H1 (cell line): Measurements from ENCODE around the gene DEDD. TPM values are rescaled to one million over a fixed set of nuclear protein-coding genes. Genes with fewer than 3 reads are reported as not detected.

ENCODE experiments used
- CTCF ChIA-PET: fragments of 300-600 bp; sonication (Branson Sonifier 250); formaldehyde crosslinking; loops from one replicate; lab custom pipeline; 2021; ENCODE audit not compliant: partially characterized antibody; lab: Charles Lee
- POLR2A ChIA-PET: fragments of 300-600 bp; sonication (Branson Sonifier 250); formaldehyde crosslinking; loops from one replicate; lab custom pipeline; 2021; ENCODE audit warnings: inconsistent platforms; ENCODE audit not compliant: partially characterized antibody; lab: Charles Lee
- DNase-seq, 2 experiments: peaks; one replicate each; pipeline versions ENCODE4 v3.0.0 to v3.0.0-alpha.2; 2010 to 2022; ENCODE audit warnings: low spot score in 2 of 2, low read depth in 1 of 2, mixed read lengths in 1 of 2
- FAIRE-seq: peaks from 2 replicates; lab custom pipeline; 2011; peaks lifted over from hg19 to GRCh38; lab: Jason Lieb, UNC
- H2AFZ ChIP-seq: 2 replicates; pipeline ENCODE4 v1.8.1; 2012; ENCODE audit warnings: low read length, inconsistent platforms
- H2AK5ac ChIP-seq: 2 replicates; pipeline ENCODE4 v1.6.1; 2013; ENCODE audit warnings: low read depth, low read length
- H2BK120ac ChIP-seq: replicated peaks from 2 replicates; pipeline ENCODE3; 2013; ENCODE audit warnings: low read depth, low read length, inconsistent platforms
- H2BK12ac ChIP-seq: 2 replicates; pipeline ENCODE4 v1.6.1; 2013; ENCODE audit warnings: low read depth, low read length
- H2BK15ac ChIP-seq: 2 replicates; pipeline ENCODE4 v1.6.1; 2013; ENCODE audit warnings: low read length
- H2BK20ac ChIP-seq: 2 replicates; pipeline ENCODE4 v1.6.1; 2013; ENCODE audit warnings: low read length
- H2BK5ac ChIP-seq: 2 replicates; pipeline ENCODE4 v1.6.1; 2013; ENCODE audit warnings: low read depth, low read length
- H3K14ac ChIP-seq: 2 replicates; pipeline ENCODE4 v1.6.1; 2013; ENCODE audit warnings: inconsistent platforms; ENCODE audit not compliant: insufficient read length
- H3K18ac ChIP-seq: 2 replicates; pipeline ENCODE4 v1.6.1; 2013; ENCODE audit warnings: low read length; ENCODE audit errors: extremely low read depth
- H3K23ac ChIP-seq: 2 replicates; pipeline ENCODE4 v1.6.1; 2013; ENCODE audit warnings: inconsistent platforms; ENCODE audit not compliant: insufficient read length
- H3K23me2 ChIP-seq: 2 replicates; pipeline ENCODE4 v1.6.1; 2013; ENCODE audit warnings: low read depth, low read length
- H3K27ac ChIP-seq: 2 replicates; pipeline ENCODE4 v1.6.1; 2011; ENCODE audit warnings: low read depth, low read length, inconsistent platforms
- H3K27me3 ChIP-seq, 4 experiments: replicated peaks in 1 of 4; 1 replicate in 1 of 4; 2 replicates in 3 of 4; pipeline versions ENCODE4 v1.6.1 to v1.8.1; 2011 to 2013; ENCODE audit warnings: low read length in 3 of 4, mild to moderate bottlenecking in 3 of 4, inconsistent platforms in 2 of 4, mixed read lengths in 2 of 4, moderate library complexity in 1 of 4; ENCODE audit not compliant: control insufficient read depth in 3 of 4, insufficient read depth in 3 of 4; ENCODE audit errors: extremely low read depth in 1 of 4
- H3K36me3 ChIP-seq, 4 experiments: 2 replicates each; pipeline versions ENCODE4 v1.6.1 to v1.8.1; 2011 to 2013; ENCODE audit warnings: mild to moderate bottlenecking in 4 of 4, low read length in 3 of 4, moderate library complexity in 2 of 4, control low read depth in 1 of 4, inconsistent platforms in 1 of 4; ENCODE audit not compliant: insufficient read depth in 4 of 4, control insufficient read depth in 2 of 4
- H3K4ac ChIP-seq: replicated peaks from 2 replicates; pipeline ENCODE3; 2013; ENCODE audit warnings: low read length, low read depth, mixed read lengths, inconsistent platforms; ENCODE audit not compliant: insufficient read length
- H3K4me1 ChIP-seq, 4 experiments: replicated peaks in 1 of 4; 1 replicate in 1 of 4; 2 replicates in 3 of 4; pipeline versions ENCODE4 v1.6.1 to v1.8.1; 2011 to 2013; ENCODE audit warnings: low read length in 3 of 4, inconsistent platforms in 2 of 4, mixed read lengths in 1 of 4; ENCODE audit not compliant: insufficient read depth in 4 of 4, control insufficient read depth in 3 of 4
- H3K4me2 ChIP-seq, 2 experiments: 2 replicates each; pipeline versions ENCODE4 v1.6.1 to v1.8.1; 2011 to 2013; ENCODE audit warnings: low read depth in 2 of 2, low read length in 2 of 2, control low read depth in 1 of 2, inconsistent platforms in 1 of 2, mild to moderate bottlenecking in 1 of 2; ENCODE audit not compliant: insufficient read depth in 1 of 2
- H3K4me3 ChIP-seq, 4 experiments: fragments of 200-600, 300-600 bp in 1 of 4; sonication (generic), shearing (Covaris generic), sonication (Bioruptor Twin) in 1 of 4; 2 replicates each; pipeline versions ENCODE4 v1.5.1 to v1.8.1; 2011 to 2016; ENCODE audit warnings: low read length in 4 of 4, low read depth in 3 of 4, control low read depth in 2 of 4, inconsistent platforms in 2 of 4, mild to moderate bottlenecking in 2 of 4, mixed read lengths in 1 of 4, moderate library complexity in 1 of 4; ENCODE audit not compliant: insufficient read depth in 2 of 4; ENCODE audit errors: extremely low read depth in 1 of 4
- H3K56ac ChIP-seq: replicated peaks from 2 replicates; pipeline ENCODE3; 2013; ENCODE audit warnings: low read depth, mild to moderate bottlenecking, mixed read lengths, low read length, inconsistent platforms; ENCODE audit not compliant: insufficient read length
- H3K79me1 ChIP-seq: 2 replicates; pipeline ENCODE4 v1.6.1; 2013; ENCODE audit warnings: low read depth, low read length, control low read depth
- H3K79me2 ChIP-seq, 2 experiments: 2 replicates each; pipeline versions ENCODE4 v1.6.1 to v1.8.1; 2012 to 2013; ENCODE audit warnings: low read length in 2 of 2, mild to moderate bottlenecking in 2 of 2, inconsistent platforms in 1 of 2; ENCODE audit not compliant: insufficient read depth in 2 of 2, control insufficient read depth in 1 of 2
- H3K9ac ChIP-seq, 4 experiments: replicated peaks in 1 of 4; 1 replicate in 1 of 4; 2 replicates in 3 of 4; pipeline versions ENCODE4 v1.6.1 to v1.8.1; 2011 to 2013; ENCODE audit warnings: low read depth in 3 of 4, low read length in 3 of 4, control low read depth in 2 of 4, mild to moderate bottlenecking in 2 of 4, moderate library complexity in 2 of 4, inconsistent platforms in 1 of 4; ENCODE audit errors: extremely low read depth in 1 of 4
- H3K9me3 ChIP-seq, 2 experiments: 2 replicates each; pipeline versions ENCODE4 v1.6.1 to v1.8.1; 2012 to 2013; ENCODE audit warnings: mild to moderate bottlenecking in 2 of 2, moderate library complexity in 2 of 2, control low read depth in 1 of 2, inconsistent platforms in 1 of 2, low read depth in 1 of 2, low read length in 1 of 2, mixed read lengths in 1 of 2; ENCODE audit not compliant: insufficient read depth in 2 of 2
- H4K20me1 ChIP-seq, 2 experiments: replicated peaks in 1 of 2; 2 replicates each; pipeline versions ENCODE3 to v1.8.1; 2011 to 2013; ENCODE audit warnings: inconsistent platforms in 2 of 2, low read length in 2 of 2, mild to moderate bottlenecking in 1 of 2; ENCODE audit not compliant: insufficient read depth in 2 of 2, control insufficient read depth in 1 of 2
- H4K5ac ChIP-seq: 2 replicates; pipeline ENCODE4 v1.6.1; 2013; ENCODE audit warnings: low read length, low read depth, mixed read lengths, inconsistent platforms; ENCODE audit not compliant: insufficient read length
- H4K8ac ChIP-seq: 2 replicates; pipeline ENCODE4 v1.8.0; 2013; ENCODE audit warnings: mild to moderate bottlenecking, moderate library complexity, low read length, inconsistent platforms; ENCODE audit not compliant: insufficient read depth; ENCODE audit errors: extremely low read depth
- H4K91ac ChIP-seq: replicated peaks from 2 replicates; pipeline ENCODE3; 2013; ENCODE audit warnings: low read length, mixed read lengths, inconsistent platforms; ENCODE audit not compliant: insufficient read length
- CBX5 ChIP-seq: fragments of 300-800, 300-1000 bp; sonication (generic); IDR thresholded peaks from 2 replicates; pipeline ENCODE4 v1.7.1; 2016; ENCODE audit warnings: antibody characterized with exemption, low read length, low read depth
- CBX8 ChIP-seq: fragments of 300-800, 300-1000 bp; sonication (generic); IDR thresholded peaks from 2 replicates; pipeline ENCODE4 v1.7.1; 2016; ENCODE audit warnings: low read depth, low read length, borderline replicate concordance
- GABPA ChIP-seq: IDR thresholded peaks from 2 replicates; pipeline ENCODE4 v1.6.1; 2011; ENCODE audit warnings: mild to moderate bottlenecking, low read length, moderate library complexity, borderline replicate concordance; ENCODE audit not compliant: insufficient read depth
- KDM4A ChIP-seq: IDR thresholded peaks from one replicate; pipeline ENCODE4 v1.7.1; 2012; ENCODE audit warnings: low read depth, mild to moderate bottlenecking, moderate library complexity, low read length, inconsistent platforms; ENCODE audit not compliant: severe bottlenecking
- POLR2A ChIP-seq, 2 experiments: IDR thresholded peaks; 1 replicate in 1 of 2; 2 replicates in 1 of 2; pipeline ENCODE4 v1.6.1; 2011; ENCODE audit warnings: low read depth in 2 of 2, low read length in 2 of 2, mild to moderate bottlenecking in 2 of 2; ENCODE audit errors: control extremely low read depth in 1 of 2
- SIRT6 ChIP-seq: IDR thresholded peaks from one replicate; pipeline ENCODE4 v1.7.1; 2012; ENCODE audit warnings: low read length, inconsistent platforms
- SIX5 ChIP-seq: IDR thresholded peaks from 2 replicates; pipeline ENCODE4 v1.6.1; 2011; ENCODE audit warnings: mild to moderate bottlenecking, low read depth, low read length
- SP2 ChIP-seq: IDR thresholded peaks from 2 replicates; pipeline ENCODE4 v1.6.1; 2012; ENCODE audit warnings: mild to moderate bottlenecking, low read length, inconsistent platforms
- SP4 ChIP-seq: IDR thresholded peaks from 2 replicates; pipeline ENCODE4 v1.6.1; 2012; ENCODE audit warnings: low read length, inconsistent platforms
- SRF ChIP-seq: IDR thresholded peaks from 2 replicates; pipeline ENCODE4 v1.6.1; 2011; ENCODE audit warnings: mild to moderate bottlenecking, low read depth, low read length, moderate library complexity
- YY1 ChIP-seq: IDR thresholded peaks from 2 replicates; pipeline ENCODE4 v1.6.1; 2011; ENCODE audit warnings: low read depth, mild to moderate bottlenecking, low read length
- WGBS, 2 experiments: shearing (Covaris generic) in 1 of 2; methylation state at CpG; one replicate each; pipeline versions ENCODE4 v1.1.6 to v1.1.7; 2013 to 2015; ENCODE audit warnings: low lambda C conversion rate in 2 of 2, mixed read lengths in 2 of 2, inconsistent platforms in 1 of 2, low coverage in 1 of 2, missing lambda C conversion rate in 1 of 2; ENCODE audit not compliant: insufficient replicate concordance in 2 of 2, insufficient coverage in 1 of 2, insufficient read length in 1 of 2; ENCODE audit errors: extremely low coverage in 1 of 2, missing lambda C conversion rate in 1 of 2; 5-methylcytosine and 5-hydroxymethylcytosine counted together
- polyA plus RNA-seq, 7 experiments: library from polyadenylated mRNA; depleted of rRNA in 3 of 7; stranded (reverse) in 5 of 7; unstranded in 2 of 7; fragments of >200 nt in 5 of 7; fragments of 200-250 nt in 2 of 7; gene quantifications; 1 replicate in 5 of 7; 2 replicates in 1 of 7; 4 replicates in 1 of 7; pipeline versions ENCODE4 v1.2.1 to v1.2.3, GENCODE V29; 2011 to 2013; ENCODE audit warnings: missing spikeins in 2 of 7, mixed read lengths in 2 of 7
- total RNA-seq: library from RNA; stranded (reverse); fragmentation: NEBNext Ultra II Directional; extraction: Animal tissue kit (Norgen Biotek cat#: 25700); gene quantifications from 2 replicates; pipeline ENCODE4 v1.2.1, GENCODE V29; 2021
- TF ChIP-seq, protein P1 (sequence below): IDR thresholded peaks from 2 replicates; pipeline ENCODE4 v1.6.1; 2011; ENCODE audit warnings: low read length, improper control_type of control experiment
- TF ChIP-seq, protein P2 (sequence below): IDR thresholded peaks from 2 replicates; pipeline ENCODE4 v1.6.1; 2012; ENCODE audit warnings: inconsistent platforms

DEDD gene
- total and polyA plus RNA-seq, 2 of the 8 experiments (the other 6 are each of a cell fraction or from before 2014, with no cell fraction given) = 42.6 to 55.9 TPM

GRCh38 chr1:161111117-161111516 is 21.4 kb downstream of the DEDD start:
- H2BK120ac ChIP-seq = no peak overlapping the region
- no peak overlapping the region for H4K8ac ChIP-seq
- H3K23ac ChIP-seq = no peak overlapping the region
- no peak overlapping the region for H2AFZ ChIP-seq
- no peak overlapping the region for H3K4me2 ChIP-seq
- H3K36me3 ChIP-seq = peaks cover 0 to 3% (median 0%) of the 10 kb centered on the region in 4 experiments; a peak in 1 of 8 replicates
- no peak overlapping the region for H2BK20ac ChIP-seq
- no peak overlapping the region for H3K4me3 ChIP-seq
- no peak overlapping the region for H3K9ac ChIP-seq
- no peak overlapping the region for H2AK5ac ChIP-seq
- no peak overlapping the region for H2BK5ac ChIP-seq
- H3K18ac ChIP-seq = no peak overlapping the region
- 90% methylated on average over 3 of the region's 3 CpGs; no CpG with 5 or more reads in 1 of the 2 experiments for WGBS, 2 experiments
- CTCF ChIA-PET = no interaction called here
- DNase-seq (no peak), FAIRE-seq (no peak)
- peaks cover 6% of the 10 kb centered on the region for H3K79me1 ChIP-seq
- no peak for TF ChIP-seq SIRT6
- TF ChIP-seq GABPA = no peak
- TF ChIP-seq, protein P1, sequence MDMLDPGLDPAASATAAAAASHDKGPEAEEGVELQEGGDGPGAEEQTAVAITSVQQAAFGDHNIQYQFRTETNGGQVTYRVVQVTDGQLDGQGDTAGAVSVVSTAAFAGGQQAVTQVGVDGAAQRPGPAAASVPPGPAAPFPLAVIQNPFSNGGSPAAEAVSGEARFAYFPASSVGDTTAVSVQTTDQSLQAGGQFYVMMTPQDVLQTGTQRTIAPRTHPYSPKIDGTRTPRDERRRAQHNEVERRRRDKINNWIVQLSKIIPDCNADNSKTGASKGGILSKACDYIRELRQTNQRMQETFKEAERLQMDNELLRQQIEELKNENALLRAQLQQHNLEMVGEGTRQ = no peak
- no peak for TF ChIP-seq SIX5
- TF ChIP-seq CBX8 = no peak
- TF ChIP-seq KDM4A = no peak
- no peak for TF ChIP-seq SRF
- TF ChIP-seq CBX5 = no peak
- TF ChIP-seq, protein P2, sequence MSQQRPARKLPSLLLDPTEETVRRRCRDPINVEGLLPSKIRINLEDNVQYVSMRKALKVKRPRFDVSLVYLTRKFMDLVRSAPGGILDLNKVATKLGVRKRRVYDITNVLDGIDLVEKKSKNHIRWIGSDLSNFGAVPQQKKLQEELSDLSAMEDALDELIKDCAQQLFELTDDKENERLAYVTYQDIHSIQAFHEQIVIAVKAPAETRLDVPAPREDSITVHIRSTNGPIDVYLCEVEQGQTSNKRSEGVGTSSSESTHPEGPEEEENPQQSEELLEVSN = no peak
- TF ChIP-seq SP2 = no peak
- TF ChIP-seq POLR2A (IDR thresholded peaks at IDR 0.05; ENCODE audit: control extremely low read depth in 1 of 2, low read depth in 2 of 2, low read length in 2 of 2) = no peak
- TF ChIP-seq YY1 = no peak
- no peak for TF ChIP-seq SP4
- H4K5ac ChIP-seq = no peak overlapping the region
- no peak overlapping the region for H4K91ac ChIP-seq
- POLR2A ChIA-PET = no interaction called here
- H3K9me3 ChIP-seq = no peaks in the 10 kb centered on the region
- no peak overlapping the region for H3K27ac ChIP-seq
- no peak overlapping the region for H3K14ac ChIP-seq
- H3K56ac ChIP-seq = no peak overlapping the region
- peaks cover 4 to 57% of the 10 kb centered on the region in 2 experiments; a peak in 3 of 4 replicates for H3K79me2 ChIP-seq
- peaks cover 0 to 1% of the 10 kb centered on the region in 2 experiments for H4K20me1 ChIP-seq
- no peak overlapping the region for H2BK12ac ChIP-seq
- H3K23me2 ChIP-seq = no peaks in the 10 kb centered on the region
- no peak overlapping the region for H2BK15ac ChIP-seq
- no peak overlapping the region for H3K4ac ChIP-seq
- no peaks in the 10 kb centered on the region for H3K27me3 ChIP-seq
- H3K4me1 ChIP-seq = no peaks in the 10 kb centered on the region
